ENCODE data around the gene C12orf43.

Gene C12orf43

DNA sequence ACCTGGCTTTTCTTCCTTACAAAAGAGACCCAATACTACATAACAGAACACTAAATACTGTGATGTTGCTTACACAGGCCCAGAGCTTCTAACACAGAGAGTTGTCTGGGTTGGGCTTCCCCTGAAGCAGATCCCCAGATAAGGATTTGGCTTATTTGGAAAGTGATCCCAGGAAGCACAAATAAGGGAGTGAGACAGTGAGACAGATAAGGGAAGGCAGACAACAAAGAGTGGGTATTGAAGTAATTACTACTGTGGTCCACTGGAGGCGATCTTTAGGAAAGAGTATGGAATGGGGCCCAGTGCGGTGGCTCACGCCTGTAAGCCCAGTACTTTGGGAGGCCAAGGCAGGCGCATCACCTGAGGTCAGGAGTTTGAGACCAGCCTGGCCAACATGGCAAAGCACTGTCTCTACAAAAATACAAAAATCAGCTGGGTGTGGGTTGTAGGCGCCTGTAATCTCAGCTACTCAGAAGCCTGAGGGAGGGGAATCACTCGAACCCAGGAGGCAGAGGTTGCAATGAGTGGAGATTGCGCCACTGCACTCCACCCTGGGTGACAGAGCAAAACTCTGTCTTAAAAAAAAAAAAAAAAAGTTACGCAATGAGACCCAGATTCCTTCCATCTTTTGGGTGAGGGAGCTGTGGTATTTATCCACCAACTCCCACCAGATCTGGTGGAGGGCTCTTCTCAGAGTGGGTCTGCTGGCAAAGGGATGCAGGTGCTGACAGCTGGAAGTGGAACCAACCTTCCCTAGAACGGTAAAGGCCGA is 10.2 kb upstream of the C12orf43 start:
- no peak for DNase-seq

DNA sequence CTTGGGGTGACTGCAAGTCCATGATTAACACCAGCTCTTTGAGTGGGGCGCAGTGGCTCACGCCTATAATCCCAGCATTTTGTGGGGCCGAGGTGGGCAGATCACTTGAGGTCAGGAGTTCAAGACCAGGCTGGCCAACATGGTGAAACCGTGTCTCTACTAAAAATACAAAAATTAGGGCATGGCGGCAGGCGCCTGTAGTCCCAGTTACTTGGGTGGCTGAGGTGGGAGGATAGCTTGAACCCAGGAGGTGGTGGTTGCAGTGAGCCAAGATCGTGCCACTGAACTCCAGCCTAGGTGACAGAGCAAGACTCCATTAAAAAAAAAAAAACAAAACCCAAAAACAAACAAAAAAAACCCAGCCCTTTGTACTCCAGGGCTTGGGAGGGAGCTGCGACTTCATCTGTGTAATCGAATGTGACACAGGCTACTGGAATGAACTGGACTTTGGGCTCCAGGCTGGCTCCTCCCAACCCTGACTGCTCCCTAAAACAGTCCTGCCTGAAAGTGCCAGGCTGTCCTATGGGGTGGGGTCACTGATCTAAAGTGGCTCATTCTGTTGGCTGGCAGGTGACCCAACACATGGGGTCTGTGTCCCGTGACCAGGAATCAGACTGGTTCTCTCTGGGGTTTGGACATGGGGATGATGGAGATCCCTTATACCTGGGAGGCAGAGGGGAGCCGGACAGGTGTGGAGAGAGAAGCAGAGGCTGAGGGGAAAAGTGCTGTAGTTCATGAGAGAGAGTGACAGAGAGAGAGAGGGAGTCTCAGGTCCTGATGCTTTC is 9.3 kb upstream of the C12orf43 start:
- no peak for DNase-seq

DNA sequence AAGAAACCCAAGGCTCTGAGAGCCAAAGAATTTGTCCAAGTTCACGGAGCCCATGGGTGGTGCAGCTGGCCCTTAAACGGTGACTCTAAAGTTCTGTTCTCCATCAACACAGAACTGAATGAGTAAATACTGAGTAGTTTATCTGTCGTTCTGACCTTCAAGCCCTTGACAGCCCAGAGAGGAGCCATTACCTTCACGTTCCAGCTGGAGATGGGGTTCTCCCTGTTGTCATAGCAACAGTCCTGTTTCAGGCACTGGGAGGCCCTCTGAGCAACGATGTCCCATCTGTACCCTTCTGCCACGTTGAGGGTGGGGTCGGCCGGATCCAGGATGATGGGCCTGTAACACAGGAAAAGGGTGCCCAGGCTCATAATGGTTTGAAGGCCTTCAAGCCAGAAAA is 7.5 kb upstream of the C12orf43 start:
- DNase-seq: no peak

DNA sequence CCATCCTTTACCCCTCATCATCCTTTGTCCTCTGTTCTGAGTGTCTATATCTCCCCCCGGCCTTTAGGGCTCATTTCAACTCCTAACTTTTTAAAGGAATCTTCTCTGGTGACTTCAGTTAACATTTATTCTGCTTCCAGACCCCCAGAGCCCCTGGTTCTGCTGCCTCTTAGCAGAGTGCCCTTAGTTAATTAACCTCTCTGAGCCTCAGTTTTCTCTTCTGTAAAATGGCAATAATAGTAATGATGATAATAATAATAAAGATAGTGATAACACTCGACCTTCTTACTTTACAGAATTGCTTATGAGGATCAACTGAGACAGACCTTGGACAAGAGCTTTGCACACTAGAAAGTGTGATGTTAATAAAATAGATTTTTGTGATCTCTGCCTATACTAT is 6.4 kb upstream of the C12orf43 start:
- DNase-seq: no peak

DNA sequence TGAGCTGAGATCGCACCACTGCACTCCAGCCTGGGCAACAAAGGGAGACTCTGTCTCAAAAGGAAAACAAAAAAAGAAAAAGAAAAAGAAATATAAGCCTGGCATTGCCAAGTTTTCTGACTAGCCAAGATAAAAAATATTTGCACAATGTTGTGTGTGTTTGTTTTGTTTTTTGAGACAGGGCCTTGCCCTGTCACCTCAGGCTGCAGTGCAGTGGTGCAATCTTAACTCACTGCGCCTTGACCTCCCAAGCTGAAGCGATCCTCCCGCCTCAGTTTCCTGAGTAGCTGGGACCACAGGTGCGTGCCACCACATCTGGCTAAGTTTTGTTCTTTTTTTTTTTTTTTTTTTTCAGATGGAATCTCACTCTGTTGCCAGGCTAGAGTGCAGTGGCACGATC is 5.5 kb upstream of the C12orf43 start:
- no peak for DNase-seq

DNA sequence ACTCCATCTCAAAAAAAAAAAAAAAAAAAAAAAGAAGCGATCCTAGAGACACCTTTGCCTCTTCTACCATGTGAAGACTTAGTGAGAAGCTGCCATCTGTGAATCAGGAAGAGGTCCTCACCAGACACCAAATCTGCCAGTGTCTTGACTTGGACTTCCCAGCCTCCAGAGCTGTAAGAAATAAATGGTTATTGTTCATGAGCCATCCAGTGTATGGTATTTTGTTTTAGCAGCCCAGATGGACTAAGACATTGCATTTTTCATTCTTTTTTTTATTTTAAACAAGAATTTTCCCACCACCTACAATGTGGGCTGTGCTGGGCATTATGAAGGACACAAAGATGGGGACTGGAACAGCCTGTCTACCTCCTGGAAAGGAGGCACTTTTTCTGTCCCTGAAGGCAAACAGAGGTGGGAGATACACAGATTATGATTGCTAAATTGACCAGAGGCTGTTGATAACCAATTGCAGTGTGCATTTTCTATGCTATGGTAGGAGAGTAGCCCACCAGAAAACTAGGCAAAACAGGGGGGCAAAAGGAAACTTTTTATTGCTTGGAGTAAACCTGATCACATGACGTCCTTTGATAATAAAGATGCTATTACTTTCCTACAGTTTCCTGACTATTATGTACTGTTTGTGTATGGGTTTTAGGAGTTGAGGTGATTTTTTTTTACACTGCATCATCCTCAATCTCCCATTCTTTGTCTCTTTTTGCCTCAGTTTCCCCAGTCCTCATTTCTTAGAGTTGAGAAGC is 2.8 kb upstream of the C12orf43 start:
- no peak for DNase-seq

DNA sequence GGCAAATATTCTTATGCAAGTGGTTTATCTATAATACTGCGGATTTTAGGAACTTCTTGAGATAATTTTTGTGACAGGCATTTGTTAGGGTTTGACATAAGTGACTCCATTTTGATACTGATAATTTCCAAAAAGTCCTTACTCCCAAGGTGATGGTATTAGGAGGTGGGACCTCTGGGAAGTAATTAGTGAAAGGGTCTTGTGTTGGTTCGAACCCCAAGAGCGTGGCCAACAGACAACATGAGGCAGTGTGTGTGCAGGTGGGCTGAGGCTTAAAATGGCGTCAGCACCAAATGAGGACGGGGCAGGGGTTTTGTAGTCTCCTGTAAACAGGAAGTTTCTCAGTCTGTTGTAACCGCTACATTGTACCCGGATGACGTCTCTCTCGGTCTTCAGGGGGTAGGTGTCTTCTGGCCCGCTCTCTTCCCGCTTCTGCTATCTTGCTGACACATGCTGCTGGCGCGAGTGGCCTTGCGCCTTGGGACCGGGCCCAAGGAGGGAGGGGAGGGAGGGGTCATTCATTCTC is 1.7 kb upstream of the C12orf43 start:
- DNase-seq: no peak

DNA sequence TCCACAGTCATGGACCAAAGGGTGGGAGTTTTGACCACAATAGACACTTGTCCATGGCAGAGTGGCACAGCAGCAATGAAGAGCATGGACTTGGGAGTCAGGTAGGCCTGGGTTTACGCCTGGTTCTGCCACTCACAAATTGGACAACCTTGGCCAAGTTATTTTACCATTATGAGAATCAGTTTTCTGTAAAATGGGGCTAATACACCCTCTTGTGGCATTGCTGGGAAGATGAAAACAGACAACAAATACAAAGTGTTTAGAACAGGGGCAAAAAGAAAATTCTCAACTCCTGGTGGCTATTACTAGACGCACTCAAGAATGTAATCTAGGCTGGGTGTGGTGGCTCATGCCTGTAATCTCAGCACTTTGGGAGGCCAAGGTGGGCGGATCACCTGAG is 2.6 kb downstream of the C12orf43 start:
- no peak for DNase-seq

DNA sequence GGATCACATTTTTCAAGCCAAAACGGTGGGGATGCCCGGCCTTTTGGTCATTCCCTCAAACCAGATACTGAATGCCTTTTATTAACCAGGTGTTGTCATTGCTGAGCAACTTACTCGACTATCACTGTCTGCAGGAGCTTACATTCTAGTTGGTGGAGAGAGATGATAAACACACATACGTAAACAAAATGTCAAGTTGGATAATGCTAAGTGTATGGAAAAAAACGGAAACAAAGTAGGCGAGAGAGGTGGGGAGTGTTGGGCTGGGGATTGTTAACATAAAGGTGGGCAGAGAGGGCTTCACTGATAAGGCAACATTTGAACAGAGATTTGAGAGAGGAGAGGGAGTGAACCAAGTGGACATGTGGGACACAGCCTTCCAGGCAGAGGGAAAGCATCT is 4.5 kb downstream of the C12orf43 start:
- DNase-seq: no peak

DNA sequence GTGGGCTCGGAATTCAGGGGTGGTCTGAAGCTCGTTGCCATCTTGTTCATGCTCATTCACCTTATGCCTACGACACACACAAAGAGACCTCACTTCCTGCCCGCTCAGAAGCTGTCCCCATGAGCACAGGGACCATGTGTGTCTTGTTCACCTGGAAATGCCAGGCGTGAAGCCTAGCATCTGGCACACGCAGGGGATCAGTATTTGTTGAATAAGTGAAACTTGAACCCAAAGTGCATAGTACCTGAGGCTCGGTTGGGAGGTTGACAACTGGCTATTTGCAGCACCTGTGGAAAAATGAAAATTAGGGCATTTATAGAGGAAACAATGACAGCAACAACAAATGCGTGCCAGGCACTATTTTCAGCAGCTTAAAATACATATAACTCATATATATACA is 5.4 kb downstream of the C12orf43 start:
- no peak for DNase-seq

DNA sequence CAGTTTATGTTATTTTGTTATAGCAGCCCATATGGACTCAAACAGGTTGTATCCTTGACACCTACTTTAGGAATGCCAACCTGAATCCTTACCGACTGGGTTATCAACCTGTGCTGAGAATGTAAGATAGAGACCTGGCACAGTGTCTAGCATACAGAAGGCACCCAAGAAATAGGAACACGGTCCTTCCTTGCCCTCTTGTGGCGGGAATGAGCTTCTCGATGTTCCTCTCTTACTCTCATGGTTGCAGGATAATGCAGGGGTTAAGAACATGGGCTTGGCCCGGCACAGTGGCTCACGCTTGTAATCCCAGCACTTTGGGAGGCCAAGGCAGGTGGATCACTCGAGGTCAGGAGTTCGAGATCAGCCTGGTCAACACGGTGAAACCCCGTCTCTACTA is 6.5 kb downstream of the C12orf43 start:
- no peak for DNase-seq

DNA sequence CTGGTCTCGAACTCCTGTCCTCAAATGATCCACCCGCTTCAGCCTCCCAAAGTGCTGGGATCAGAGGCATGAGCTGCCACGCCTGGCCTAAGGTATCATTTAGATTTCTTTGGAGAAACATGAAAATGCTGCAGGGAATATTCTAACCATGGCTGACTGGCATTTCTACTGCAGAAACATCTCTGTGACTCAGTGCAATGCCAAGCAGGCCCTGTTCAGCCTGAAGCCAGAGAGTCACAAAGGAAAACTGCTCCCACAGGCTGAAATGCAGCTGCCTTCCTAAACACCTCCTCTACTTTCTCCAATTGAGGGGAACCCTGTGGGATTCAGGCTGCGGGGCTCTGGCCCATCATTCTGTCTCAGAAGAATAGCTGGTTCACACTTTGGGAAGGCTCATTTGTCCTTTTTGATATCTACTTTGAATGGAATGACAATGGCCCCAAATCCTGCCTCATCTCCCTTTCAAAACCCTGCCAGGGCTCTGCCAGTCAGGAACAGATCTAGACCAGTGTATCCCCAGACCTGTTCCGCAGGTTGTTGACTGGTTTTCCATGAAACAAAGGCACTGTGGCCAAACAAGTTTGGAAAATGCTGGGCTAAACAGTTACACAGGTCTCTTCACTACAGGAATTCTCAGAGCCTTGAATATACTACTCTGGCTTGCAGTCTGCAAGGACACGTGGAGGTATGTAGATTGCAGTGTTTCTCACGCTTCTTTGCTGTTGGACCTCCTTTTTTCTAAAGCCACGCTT is 7.8 kb downstream of the C12orf43 start:
- no peak for DNase-seq

DNA sequence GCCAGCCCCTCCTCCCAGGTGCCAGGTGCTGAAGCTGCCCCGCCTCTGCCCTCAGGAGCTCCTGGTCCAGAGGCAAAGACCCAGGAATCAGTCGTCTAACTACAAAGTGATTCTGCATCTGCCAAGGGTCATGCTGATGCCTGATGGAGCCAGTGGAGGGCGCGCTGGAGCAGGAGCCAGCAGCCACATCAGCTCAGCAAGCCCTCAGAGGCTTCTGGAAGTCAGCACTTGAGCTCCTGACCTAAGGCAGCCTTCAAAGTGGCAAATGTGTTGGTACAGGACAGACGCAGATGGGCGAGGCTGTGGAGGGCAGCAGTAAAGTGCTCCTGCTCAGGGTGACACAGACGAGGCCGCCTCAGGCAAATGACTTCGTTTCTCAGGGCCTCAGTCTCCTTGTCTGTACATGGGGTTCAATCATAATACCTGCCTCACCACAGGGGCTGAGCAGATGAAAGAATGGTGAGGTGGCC is 10.9 kb downstream of the C12orf43 start:
- peak; percentile 56 for DNase-seq

DNA sequence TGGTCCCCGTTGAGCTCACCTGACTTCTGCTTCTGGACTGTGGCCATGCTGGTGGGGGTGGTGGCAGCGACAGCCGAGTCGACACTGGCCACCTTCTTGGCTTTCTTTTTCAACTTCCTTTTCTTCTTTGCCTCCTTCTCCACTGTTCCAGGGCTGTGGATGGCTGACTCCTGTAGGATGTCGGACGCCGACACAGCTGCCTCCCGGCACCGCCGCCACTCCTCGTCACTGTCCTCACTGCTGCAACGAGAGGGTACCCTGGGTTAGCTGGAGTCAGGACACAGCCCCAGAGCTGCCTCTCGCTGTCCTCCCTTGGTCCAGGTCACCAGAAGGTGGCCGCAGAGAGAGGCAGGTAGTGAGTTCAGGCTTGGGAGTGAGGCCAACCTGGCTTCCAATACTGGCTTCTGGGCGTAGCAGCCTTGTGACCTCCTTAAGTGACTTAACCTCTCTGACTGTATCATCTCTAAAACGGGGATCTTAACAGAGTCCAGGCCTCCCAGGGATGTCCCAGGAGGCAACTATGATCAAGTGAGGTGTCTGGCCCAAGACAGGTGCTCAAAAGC is 12.0 kb downstream of the C12orf43 start:
- no peak for DNase-seq

DNA sequence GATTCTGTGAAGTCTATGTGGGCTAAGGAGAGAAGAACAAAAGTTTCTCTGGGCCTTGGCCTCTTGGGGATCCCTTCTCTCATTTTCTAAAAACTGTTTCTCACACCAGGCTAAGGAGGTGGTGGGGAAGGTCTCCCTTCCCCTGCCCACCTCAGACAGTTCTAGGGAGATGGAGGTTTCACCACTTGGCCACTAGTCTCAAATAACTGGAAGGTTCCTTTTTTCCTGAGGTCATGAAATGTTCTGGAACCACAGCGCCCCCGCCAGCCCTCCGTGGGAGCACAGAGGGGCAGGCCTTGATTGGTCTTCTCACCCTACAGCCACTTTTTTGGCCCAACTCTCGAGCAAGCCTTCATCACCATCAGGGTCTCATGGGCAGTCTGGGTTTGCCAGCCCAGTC is 12.6 kb downstream of the C12orf43 start:
- DNase-seq: no peak

DNA sequence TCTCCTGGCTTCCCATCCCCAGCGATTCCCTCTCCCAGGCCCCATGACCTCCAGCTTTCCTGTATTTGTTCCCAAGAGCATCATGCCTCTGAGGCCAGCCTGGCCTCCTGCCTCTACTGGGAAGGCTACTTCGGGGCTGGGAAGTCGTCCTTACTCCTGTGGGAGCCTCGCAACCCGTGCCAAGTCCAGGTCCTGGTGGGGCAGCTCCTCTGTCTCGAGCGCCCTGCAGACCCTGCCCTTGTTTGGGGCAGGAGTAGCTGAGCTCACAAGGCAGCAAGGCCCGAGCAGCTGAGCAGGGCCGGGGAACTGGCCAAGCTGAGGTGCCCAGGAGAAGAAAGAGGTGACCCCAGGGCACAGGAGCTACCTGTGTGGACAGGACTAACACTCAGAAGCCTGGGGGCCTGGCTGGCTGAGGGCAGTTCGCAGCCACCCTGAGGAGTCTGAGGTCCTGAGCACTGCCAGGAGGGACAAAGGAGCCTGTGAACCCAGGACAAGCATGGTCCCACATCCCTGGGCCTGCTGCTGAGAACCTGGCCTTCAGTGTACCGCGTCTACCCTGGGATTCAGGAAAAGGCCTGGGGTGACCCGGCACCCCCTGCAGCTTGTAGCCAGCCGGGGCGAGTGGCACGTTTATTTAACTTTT is 14.3 kb downstream of the C12orf43 start:
- no peak for DNase-seq

DNA sequence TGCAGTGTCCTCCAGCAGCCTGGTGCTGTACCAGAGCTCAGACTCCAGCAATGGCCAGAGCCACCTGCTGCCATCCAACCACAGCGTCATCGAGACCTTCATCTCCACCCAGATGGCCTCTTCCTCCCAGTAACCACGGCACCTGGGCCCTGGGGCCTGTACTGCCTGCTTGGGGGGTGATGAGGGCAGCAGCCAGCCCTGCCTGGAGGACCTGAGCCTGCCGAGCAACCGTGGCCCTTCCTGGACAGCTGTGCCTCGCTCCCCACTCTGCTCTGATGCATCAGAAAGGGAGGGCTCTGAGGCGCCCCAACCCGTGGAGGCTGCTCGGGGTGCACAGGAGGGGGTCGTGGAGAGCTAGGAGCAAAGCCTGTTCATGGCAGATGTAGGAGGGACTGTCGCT is 15.2 kb downstream of the C12orf43 start:
- DNase-seq: no peak

DNA sequence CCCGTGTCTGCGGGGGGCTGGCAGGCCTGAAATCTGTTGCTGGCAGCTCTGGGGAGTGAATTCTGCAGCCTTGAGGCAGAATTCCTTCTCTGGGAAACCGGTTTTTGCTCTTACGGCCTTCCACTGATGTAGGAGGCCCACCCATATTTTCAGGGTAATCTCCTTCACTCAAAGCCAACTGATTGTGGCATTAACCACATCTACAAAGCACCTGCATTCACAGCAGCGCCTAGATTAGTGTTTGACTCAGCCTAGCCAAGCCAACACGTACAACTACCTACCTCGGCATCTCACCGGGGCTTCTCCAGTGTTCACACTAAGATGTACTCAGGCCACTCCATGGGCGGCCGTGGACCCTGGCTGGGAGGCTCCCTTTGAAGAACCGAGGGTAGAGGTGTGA is 15.8 kb downstream of the C12orf43 start:
- DNase-seq: no peak

DNA sequence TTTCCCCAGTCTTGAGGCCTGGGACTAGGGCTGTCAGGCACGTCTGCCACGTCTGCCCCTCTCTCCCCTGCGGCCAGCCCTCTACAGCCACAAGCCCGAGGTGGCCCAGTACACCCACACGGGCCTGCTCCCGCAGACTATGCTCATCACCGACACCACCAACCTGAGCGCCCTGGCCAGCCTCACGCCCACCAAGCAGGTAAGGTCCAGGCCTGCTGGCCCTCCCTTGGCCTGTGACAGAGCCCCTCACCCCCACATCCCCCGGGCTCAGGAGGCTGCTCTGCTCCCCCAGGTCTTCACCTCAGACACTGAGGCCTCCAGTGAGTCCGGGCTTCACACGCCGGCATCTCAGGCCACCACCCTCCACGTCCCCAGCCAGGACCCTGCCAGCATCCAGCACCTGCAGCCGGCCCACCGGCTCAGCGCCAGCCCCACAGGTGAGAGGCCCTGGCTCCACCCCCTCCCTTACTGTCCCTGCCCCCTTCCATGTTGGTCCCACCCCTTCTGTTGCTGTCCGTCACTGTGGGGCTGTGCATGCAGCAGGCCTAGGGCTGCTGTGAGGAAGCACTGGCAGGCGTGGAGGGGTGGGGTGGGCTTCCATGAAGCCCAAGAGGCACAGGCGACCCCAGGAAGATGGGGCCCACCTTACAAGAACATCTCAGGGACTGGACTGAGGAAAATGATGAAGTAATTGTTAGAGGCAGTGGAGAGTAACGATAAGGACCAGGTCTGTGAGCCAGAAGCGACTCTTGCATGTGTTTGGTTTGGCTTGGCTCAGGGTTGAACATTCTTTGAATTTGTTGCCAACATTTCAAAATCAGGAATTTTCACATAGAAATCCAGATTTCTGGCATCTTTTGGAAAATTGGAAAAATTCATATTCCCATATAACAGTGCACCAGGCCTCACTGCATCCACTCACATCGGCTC is 16.8 kb downstream of the C12orf43 start:
- DNase-seq: no peak

DNA sequence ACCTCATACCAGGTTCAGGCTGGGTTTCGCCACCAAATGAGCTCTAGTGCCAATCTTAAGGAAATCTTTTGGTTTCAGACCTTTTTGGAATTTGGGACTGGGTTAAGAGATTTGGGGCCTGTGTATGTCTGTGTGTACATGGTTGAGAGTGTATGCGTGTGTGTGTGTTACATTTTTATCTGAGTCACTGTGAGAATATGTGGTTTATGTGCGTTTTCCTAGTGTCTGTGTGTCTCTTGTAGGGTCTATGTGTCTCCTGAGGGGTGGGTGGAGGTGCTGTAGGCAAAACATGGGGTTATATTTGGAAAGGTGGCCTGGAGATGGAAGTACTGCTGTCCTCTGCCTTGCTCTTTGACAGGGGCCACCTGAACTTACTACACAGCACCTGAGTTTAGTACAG is 17.9 kb downstream of the C12orf43 start:
- no peak for DNase-seq

DNA sequence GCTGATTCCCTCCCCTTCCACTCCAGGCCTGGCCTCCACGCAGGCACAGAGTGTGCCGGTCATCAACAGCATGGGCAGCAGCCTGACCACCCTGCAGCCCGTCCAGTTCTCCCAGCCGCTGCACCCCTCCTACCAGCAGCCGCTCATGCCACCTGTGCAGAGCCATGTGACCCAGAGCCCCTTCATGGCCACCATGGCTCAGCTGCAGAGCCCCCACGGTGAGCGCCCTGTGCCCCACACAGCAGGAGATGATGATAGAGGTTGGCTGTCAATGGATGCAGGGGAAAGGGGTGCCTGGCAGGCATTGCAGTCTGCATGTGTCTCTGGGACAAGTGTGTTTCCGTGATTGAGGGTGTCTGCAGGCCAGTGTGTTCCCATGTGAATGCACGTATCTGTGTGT is 18.8 kb downstream of the C12orf43 start:
- DNase-seq: no peak
